Measurements from ENCODE around the gene ZYX.

DNA sequence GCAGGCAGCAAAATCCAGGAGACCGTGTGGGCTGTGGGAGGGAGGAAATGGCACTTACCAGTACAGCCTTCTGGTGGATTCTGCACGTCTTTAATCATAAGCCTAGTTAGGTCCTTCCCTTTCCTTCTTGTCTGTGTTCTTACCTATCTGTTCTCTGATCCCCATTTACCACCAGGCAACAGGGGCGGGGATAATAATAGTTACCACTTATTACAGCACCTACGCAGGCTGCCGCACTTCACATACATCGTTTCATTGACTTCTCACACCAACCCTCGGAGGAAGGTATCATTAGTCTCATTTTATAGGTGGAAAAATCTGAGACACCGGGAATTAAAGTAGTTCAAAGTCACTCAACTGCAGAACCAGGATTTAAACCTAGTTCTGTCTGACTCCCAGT lies 32.0 kb downstream of the ZYX start:
- TF ChIP-seq, protein P1, sequence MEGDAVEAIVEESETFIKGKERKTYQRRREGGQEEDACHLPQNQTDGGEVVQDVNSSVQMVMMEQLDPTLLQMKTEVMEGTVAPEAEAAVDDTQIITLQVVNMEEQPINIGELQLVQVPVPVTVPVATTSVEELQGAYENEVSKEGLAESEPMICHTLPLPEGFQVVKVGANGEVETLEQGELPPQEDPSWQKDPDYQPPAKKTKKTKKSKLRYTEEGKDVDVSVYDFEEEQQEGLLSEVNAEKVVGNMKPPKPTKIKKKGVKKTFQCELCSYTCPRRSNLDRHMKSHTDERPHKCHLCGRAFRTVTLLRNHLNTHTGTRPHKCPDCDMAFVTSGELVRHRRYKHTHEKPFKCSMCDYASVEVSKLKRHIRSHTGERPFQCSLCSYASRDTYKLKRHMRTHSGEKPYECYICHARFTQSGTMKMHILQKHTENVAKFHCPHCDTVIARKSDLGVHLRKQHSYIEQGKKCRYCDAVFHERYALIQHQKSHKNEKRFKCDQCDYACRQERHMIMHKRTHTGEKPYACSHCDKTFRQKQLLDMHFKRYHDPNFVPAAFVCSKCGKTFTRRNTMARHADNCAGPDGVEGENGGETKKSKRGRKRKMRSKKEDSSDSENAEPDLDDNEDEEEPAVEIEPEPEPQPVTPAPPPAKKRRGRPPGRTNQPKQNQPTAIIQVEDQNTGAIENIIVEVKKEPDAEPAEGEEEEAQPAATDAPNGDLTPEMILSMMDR (IDR thresholded peaks at IDR 0.05), result no peak
- TF ChIP-seq POLR2A (IDR thresholded peaks at IDR 0.05), result no peak

Measured in tibial nerve (tissue), 3 donors.